CD4-positive, alpha-beta T cell treated with Interleukin-10 for 1 hour (primary cell): ENCODE measurements around the gene MTERF2.

Experiments used
- DNase-seq: peaks from one replicate; pipeline ENCODE4 v3.0.0-alpha.2; 2020

The MTERF2 gene

GRCh38 chr12:106950591-106950990, 36.4 kb downstream of the MTERF2 start:
- no peak for DNase-seq

GRCh38 chr12:106947461-106947860, 39.5 kb downstream of the MTERF2 start:
- DNase-seq = no peak

GRCh38 chr12:106945261-106945851, 41.6 kb downstream of the MTERF2 start:
- DNase-seq = no peak

- no peak for DNase-seq
Measured at GRCh38 chr12:106942775-106943174, 44.2 kb downstream of the MTERF2 start.

GRCh38 chr12:106941481-106942156, 45.3 kb downstream of the MTERF2 start:
- DNase-seq = no peak

GRCh38 chr12:106934277-106934676, 52.7 kb downstream of the MTERF2 start:
- DNase-seq = no peak
